IMR-90 (cell line): ENCODE results near the gene RABL2B. TPM values are rescaled to one million over a fixed set of nuclear protein-coding genes. Genes with fewer than 3 reads are reported as not detected.

Experiments used
- ATAC-seq: fragments of 200-7000 bp; cut with Tn5 transposase; 2 replicates; pipeline ENCODE4 v1.9.1; 2020; ENCODE audit warnings: low read depth, mild to moderate bottlenecking, moderate library complexity
- BruUV-seq: library from RNA; stranded (reverse); fragments of 400-500 nt; replicated peaks from 2 replicates; lab custom pipeline; 2021; lab: Mats Ljungman, UMichigan
- CTCF ChIA-PET: fragments of 300-600 bp; formaldehyde crosslinking; extraction: SDS; loops from one replicate; lab custom pipeline; 2021; ENCODE audit warnings: antibody characterized with exemption; lab: Yijun Ruan, JAX
- POLR2A ChIA-PET: fragments of 300-600 bp; sonication (Branson Sonifier 250); formaldehyde crosslinking; loops from one replicate; lab custom pipeline; 2022; ENCODE audit warnings: antibody characterized with exemption; ENCODE audit not compliant: unreplicated experiment; lab: Charles Lee
- DNase-seq: peaks from one replicate; pipeline ENCODE4 v3.0.0; 2013
- H2AFZ ChIP-seq: replicated peaks from 2 replicates; pipeline ENCODE3; 2013; ENCODE audit warnings: low read length, mild to moderate bottlenecking; ENCODE audit not compliant: poor library complexity
- H2AK5ac ChIP-seq: 2 replicates; pipeline ENCODE4 v1.6.1; 2013; ENCODE audit warnings: low read depth, low read length, inconsistent platforms
- H2AK9ac ChIP-seq: replicated peaks from 2 replicates; pipeline ENCODE3; 2013; ENCODE audit warnings: mild to moderate bottlenecking, low read depth, low read length, moderate library complexity; ENCODE audit not compliant: poor library complexity
- H2BK120ac ChIP-seq: 2 replicates; pipeline ENCODE4 v1.6.1; 2013; ENCODE audit warnings: low read depth, low read length, inconsistent platforms
- H2BK15ac ChIP-seq: 3 replicates; pipeline ENCODE4 v1.6.1; 2013; ENCODE audit warnings: low read depth, low read length, inconsistent platforms
- H2BK20ac ChIP-seq: 2 replicates; pipeline ENCODE4 v1.6.1; 2013; ENCODE audit warnings: low read depth, mild to moderate bottlenecking, inconsistent platforms, low read length, moderate library complexity
- H2BK5ac ChIP-seq: 2 replicates; pipeline ENCODE4 v1.6.1; 2013; ENCODE audit warnings: mild to moderate bottlenecking, low read depth, low read length, inconsistent platforms; ENCODE audit not compliant: poor library complexity, severe bottlenecking
- H3K14ac ChIP-seq: replicated peaks from 2 replicates; pipeline ENCODE4 v1.6.1; 2013; ENCODE audit warnings: low read depth, low read length, inconsistent platforms
- H3K18ac ChIP-seq: 2 replicates; pipeline ENCODE4 v1.6.1; 2013; ENCODE audit warnings: low read depth, low read length, control low read depth
- H3K23ac ChIP-seq: 2 replicates; pipeline ENCODE4 v1.6.1; 2013; ENCODE audit warnings: low read depth, low read length, inconsistent platforms
- H3K27ac ChIP-seq: 2 replicates; pipeline ENCODE4 v1.5.1; 2013; ENCODE audit warnings: mild to moderate bottlenecking, control low read depth, low read length; ENCODE audit not compliant: insufficient read depth
- H3K27me3 ChIP-seq: 2 replicates; pipeline ENCODE4 v1.6.1; 2013; ENCODE audit warnings: low read length; ENCODE audit not compliant: control insufficient read depth, insufficient read depth
- H3K36me3 ChIP-seq: 2 replicates; pipeline ENCODE4 v1.6.1; 2013; ENCODE audit warnings: low read length, mixed read lengths; ENCODE audit not compliant: control insufficient read depth, insufficient read depth
- H3K4ac ChIP-seq: 2 replicates; pipeline ENCODE4 v1.6.1; 2013; ENCODE audit warnings: low read depth, low read length, inconsistent platforms
- H3K4me1 ChIP-seq: 2 replicates; pipeline ENCODE4 v1.6.1; 2013; ENCODE audit warnings: low read length, mixed read lengths; ENCODE audit not compliant: control insufficient read depth, insufficient read depth
- H3K4me2 ChIP-seq: 2 replicates; pipeline ENCODE4 v1.6.1; 2013; ENCODE audit warnings: low read depth, mild to moderate bottlenecking, control low read depth, low read length, moderate library complexity
- H3K4me3 ChIP-seq: 2 replicates; pipeline ENCODE4 v1.5.1; 2013; ENCODE audit warnings: low read depth, mild to moderate bottlenecking, control low read depth, low read length, moderate library complexity; ENCODE audit not compliant: insufficient read depth
- H3K56ac ChIP-seq: 2 replicates; pipeline ENCODE4 v1.6.1; 2013; ENCODE audit warnings: low read length, inconsistent platforms; ENCODE audit not compliant: insufficient read depth; ENCODE audit errors: extremely low read depth
- H3K79me1 ChIP-seq, 2 experiments: 2 replicates each; pipeline ENCODE4 v1.6.1; 2013; ENCODE audit warnings: low read length in 2 of 2, inconsistent platforms in 1 of 2, low read depth in 1 of 2
- H3K9ac ChIP-seq: 2 replicates; pipeline ENCODE4 v1.6.1; 2013; ENCODE audit warnings: low read depth, low read length, control low read depth
- H3K9me1 ChIP-seq: 2 replicates; pipeline ENCODE4 v1.6.1; 2013; ENCODE audit warnings: low read length, inconsistent platforms; ENCODE audit not compliant: insufficient read depth
- H3K9me3 ChIP-seq: 2 replicates; pipeline ENCODE4 v1.6.1; 2013; ENCODE audit warnings: low read length; ENCODE audit not compliant: control insufficient read depth, insufficient read depth
- H4K20me1 ChIP-seq: 2 replicates; pipeline ENCODE4 v1.6.1; 2013; ENCODE audit warnings: low read length, inconsistent platforms; ENCODE audit not compliant: insufficient read depth
- H4K5ac ChIP-seq: 2 replicates; pipeline ENCODE4 v1.6.1; 2013; ENCODE audit warnings: mild to moderate bottlenecking, low read depth, low read length, control low read depth
- H4K8ac ChIP-seq, 2 experiments: 2 replicates each; pipeline ENCODE4 v1.6.1; 2013; ENCODE audit warnings: low read depth in 2 of 2, low read length in 2 of 2, control low read depth in 1 of 2, inconsistent platforms in 1 of 2
- H4K91ac ChIP-seq: 2 replicates; pipeline ENCODE4 v1.6.1; 2013; ENCODE audit warnings: low read depth, low read length, inconsistent platforms; ENCODE audit not compliant: insufficient read depth
- MAZ ChIP-seq: IDR thresholded peaks from 2 replicates; pipeline ENCODE4 v1.6.1; 2012; ENCODE audit warnings: low read depth, mild to moderate bottlenecking, low read length, improper control_type of control experiment, moderate library complexity, borderline replicate concordance
- RCOR1 ChIP-seq: IDR thresholded peaks from 2 replicates; pipeline ENCODE4 v1.6.1; 2012; ENCODE audit warnings: mild to moderate bottlenecking, low read length, improper control_type of control experiment; ENCODE audit not compliant: insufficient replicate concordance
- WGBS, 2 experiments: methylation state at CpG; one replicate each; pipeline versions ENCODE4 v1.1.5 to v1.1.7; 2013; ENCODE audit warnings: missing lambda C conversion rate in 2 of 2; ENCODE audit not compliant: insufficient read length in 1 of 2; ENCODE audit errors: extremely low coverage in 2 of 2; 5-methylcytosine and 5-hydroxymethylcytosine counted together
- dilution Hi-C: fragments of 300-500 bp; cut with HindIII; formaldehyde crosslinking; loops from one replicate; pipeline ENCODE4 v1.14.3; 2018; ENCODE audit warnings: low sequenced_read_pairs; ENCODE audit not compliant: unreplicated experiment
- in situ Hi-C: fragments of 300-500 bp; cut with MboI; formaldehyde crosslinking; loops from 3 replicates; pipeline ENCODE4 v1.14.3; 2019; ENCODE audit warnings: low sequenced_read_pairs, inconsistent platforms, mixed read lengths
- intact Hi-C: fragments of 100-400 bp; cut with micrococcal nuclease; formaldehyde crosslinking; loops from 2 replicates; pipeline ENCODE4 v1.10.0; 2022
- polyA plus RNA-seq, 3 experiments: library from polyadenylated mRNA; depleted of rRNA; stranded (reverse); fragments of >200 nt; gene quantifications; 2 replicates each; pipeline ENCODE4 v1.2.3, GENCODE V29; 2012; ENCODE audit warnings: low replicate concordance in 1 of 3
- total RNA-seq: library from RNA; depleted of rRNA; stranded (reverse); fragments of >200 nt; gene quantifications from 2 replicates; pipeline ENCODE4 v1.2.3, GENCODE V29; 2012
- TF ChIP-seq, protein P1 (sequence below): fragments of 150-350 bp; IDR thresholded peaks from 2 replicates; pipeline ENCODE4 v1.6.1; 2017; ENCODE audit warnings: mild to moderate bottlenecking, antibody characterized with exemption, low read length, low read depth

The RABL2B gene
- total and polyA plus RNA-seq, 2 of the 4 experiments (the other 2 are of a cell fraction) = 8.4 to 23.3 TPM

DNA sequence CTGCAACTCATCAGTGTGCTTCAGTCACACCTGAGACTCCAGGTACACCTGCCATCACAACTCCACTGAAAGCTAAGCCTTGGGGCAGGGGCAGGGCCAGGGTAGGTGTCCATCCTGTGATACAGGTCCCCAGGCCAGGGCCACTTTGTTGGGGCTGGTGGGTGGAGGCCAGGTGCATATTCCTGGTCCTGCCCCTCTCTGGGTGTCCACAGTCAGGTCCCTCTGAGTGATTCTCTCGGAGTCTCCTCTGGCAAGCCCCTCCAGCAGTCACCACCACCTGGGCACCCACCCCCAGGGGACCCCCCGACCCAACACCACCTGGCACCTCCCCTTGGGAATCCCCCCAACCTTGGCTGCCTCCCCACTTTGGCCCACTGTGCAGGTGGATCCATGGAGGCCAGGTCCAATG lies 54.9 kb downstream of the RABL2B start:
- no TSS peak for BruUV-seq
- H3K9me3 ChIP-seq = no peaks in the 10 kb centered on the region

More for the DNA sequence above, 54.9 kb downstream of the RABL2B start:
- Histone ChIP-seq H4K20me1 (peaks cover 8% of the 10 kb centered on the region), H2BK120ac (no peak overlapping the region), H3K14ac (no peak overlapping the region), H4K5ac (no peak overlapping the region), H3K4ac (no peak overlapping the region), H3K4me3 (no peak overlapping the region), H2AK9ac (no peak overlapping the region), H3K9me1 (no peaks in the 10 kb centered on the region), H3K4me1 (peaks cover 5% of the 10 kb centered on the region), H3K79me1 (no peaks in the 10 kb centered on the region), H3K9ac (no peak overlapping the region), H2BK15ac (no peak overlapping the region), H2AFZ (no peak overlapping the region), H4K8ac (no peak overlapping the region), H2BK5ac (no peak overlapping the region), H4K91ac (no peak overlapping the region), H3K18ac (no peak overlapping the region), H3K36me3 (peaks cover 17% of the 10 kb centered on the region), H2AK5ac (no peak overlapping the region), H3K23ac (no peak overlapping the region), H3K27ac (no peak overlapping the region), H3K4me2 (no peak overlapping the region), H3K27me3 (no peaks in the 10 kb centered on the region), H3K56ac (no peak overlapping the region), H2BK20ac (no peak overlapping the region)
- DNase-seq = no peak
- TF ChIP-seq RCOR1 (no peak), MAZ (no peak)
- TF ChIP-seq, protein P1, sequence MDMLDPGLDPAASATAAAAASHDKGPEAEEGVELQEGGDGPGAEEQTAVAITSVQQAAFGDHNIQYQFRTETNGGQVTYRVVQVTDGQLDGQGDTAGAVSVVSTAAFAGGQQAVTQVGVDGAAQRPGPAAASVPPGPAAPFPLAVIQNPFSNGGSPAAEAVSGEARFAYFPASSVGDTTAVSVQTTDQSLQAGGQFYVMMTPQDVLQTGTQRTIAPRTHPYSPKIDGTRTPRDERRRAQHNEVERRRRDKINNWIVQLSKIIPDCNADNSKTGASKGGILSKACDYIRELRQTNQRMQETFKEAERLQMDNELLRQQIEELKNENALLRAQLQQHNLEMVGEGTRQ = no peak
- no CpG with 5 or more reads among the region's 2 CpGs for WGBS, 2 experiments
- ChIA-PET POLR2A (no interaction called here), CTCF (no interaction called here)
- intact Hi-C loops = no loop called here
- in situ Hi-C loops = no loop called here
- no peak for ATAC-seq
- dilution Hi-C loops = no loop called here
